Measurements from ENCODE around the gene PNLIP. TPM values are rescaled to one million over a fixed set of nuclear protein-coding genes. Genes with fewer than 3 reads are reported as not detected.

Gene PNLIP
- total RNA-seq, 2 experiments from 2014 or later: not detected

GRCh38 chr10:116608686-116609594 is 63.2 kb downstream of the PNLIP start:
- Mint-ChIP-seq H3K4me3 (no peak overlapping the region), H3K4me1 (ENCODE audit: low read depth) (no peaks in the 10 kb centered on the region), H3K36me3 (ENCODE audit: low read depth) (no peaks in the 10 kb centered on the region), H3K27me3 (ENCODE audit: low read depth) (peaks cover 36% of the 10 kb centered on the region), H3K9me3 (no peaks in the 10 kb centered on the region), H3K27ac (no peak overlapping the region)
- DNase-seq: no peak
- intact Hi-C loops (cut with micrococcal nuclease): no loop called here
- CTCF ChIA-PET: no interaction called here

- no peak for DNase-seq
- Mint-ChIP-seq H3K27ac (no peak overlapping the region), H3K9me3 (no peaks in the 10 kb centered on the region), H3K27me3 (ENCODE audit: low read depth) (peaks cover 35% of the 10 kb centered on the region), H3K4me1 (ENCODE audit: low read depth) (no peaks in the 10 kb centered on the region), H3K4me3 (no peak overlapping the region), H3K36me3 (ENCODE audit: low read depth) (no peaks in the 10 kb centered on the region)
- CTCF ChIA-PET: no interaction called here
- intact Hi-C loops (cut with micrococcal nuclease): no loop called here
Observed at GRCh38 chr10:116610443-116611152, 64.9 kb downstream of the PNLIP start.

- Mint-ChIP-seq H3K27me3 (ENCODE audit: low read depth) (peaks cover 32% of the 10 kb centered on the region), H3K27ac (no peak overlapping the region), H3K36me3 (ENCODE audit: low read depth) (no peaks in the 10 kb centered on the region), H3K4me1 (ENCODE audit: low read depth) (no peaks in the 10 kb centered on the region), H3K9me3 (no peaks in the 10 kb centered on the region), H3K4me3 (no peak overlapping the region)
- intact Hi-C loops (cut with micrococcal nuclease): no loop called here
- CTCF ChIA-PET: no interaction called here
- no peak for DNase-seq
Observed at GRCh38 chr10:116611153-116611545, 65.4 kb downstream of the PNLIP start.

- CTCF ChIA-PET: no interaction called here
Observed at GRCh38 chr10:116612107-116612769, 66.5 kb downstream of the PNLIP start.

GRCh38 chr10:116613471-116613870 is 67.7 kb downstream of the PNLIP start:
- no peaks in the 10 kb centered on the region for H3K36me3 Mint-ChIP-seq (ENCODE audit: low read depth)
- intact Hi-C loops (cut with micrococcal nuclease): no loop called here
- no peaks in the 10 kb centered on the region for H3K4me1 Mint-ChIP-seq (ENCODE audit: low read depth)
- H3K9me3 Mint-ChIP-seq: no peaks in the 10 kb centered on the region
- H3K27ac Mint-ChIP-seq: no peak overlapping the region
- CTCF ChIA-PET: no interaction called here
- no peak for DNase-seq
- H3K27me3 Mint-ChIP-seq (ENCODE audit: low read depth): peaks cover 29% of the 10 kb centered on the region
- H3K4me3 Mint-ChIP-seq: no peak overlapping the region

More at GRCh38 chr10:116612107-116612769, 66.5 kb downstream of the PNLIP start:
- Mint-ChIP-seq H3K36me3 (ENCODE audit: low read depth) (no peaks in the 10 kb centered on the region), H3K27ac (no peak overlapping the region), H3K4me3 (no peak overlapping the region), H3K9me3 (no peaks in the 10 kb centered on the region), H3K27me3 (ENCODE audit: low read depth) (peaks cover 32% of the 10 kb centered on the region), H3K4me1 (ENCODE audit: low read depth) (no peaks in the 10 kb centered on the region)
- no peak for DNase-seq
- intact Hi-C loops (cut with micrococcal nuclease): no loop called here

GRCh38 chr10:116614796-116615195 is 69.1 kb downstream of the PNLIP start:
- H3K4me3 Mint-ChIP-seq: no peak overlapping the region
- peaks cover 20% of the 10 kb centered on the region for H3K27me3 Mint-ChIP-seq (ENCODE audit: low read depth)
- CTCF ChIA-PET: no interaction called here
- no peaks in the 10 kb centered on the region for H3K9me3 Mint-ChIP-seq
- no peak overlapping the region for H3K27ac Mint-ChIP-seq
- H3K4me1 Mint-ChIP-seq (ENCODE audit: low read depth): no peaks in the 10 kb centered on the region
- intact Hi-C loops (cut with micrococcal nuclease): no loop called here
- no peaks in the 10 kb centered on the region for H3K36me3 Mint-ChIP-seq (ENCODE audit: low read depth)
- DNase-seq: no peak

GRCh38 chr10:116615199-116615776 is 69.6 kb downstream of the PNLIP start:
- Mint-ChIP-seq H3K27me3 (ENCODE audit: low read depth) (peaks cover 16% of the 10 kb centered on the region), H3K27ac (no peak overlapping the region), H3K4me1 (ENCODE audit: low read depth) (no peaks in the 10 kb centered on the region), H3K4me3 (no peak overlapping the region), H3K9me3 (no peaks in the 10 kb centered on the region), H3K36me3 (ENCODE audit: low read depth) (no peaks in the 10 kb centered on the region)
- no peak for DNase-seq
- CTCF ChIA-PET: no interaction called here
- intact Hi-C loops (cut with micrococcal nuclease): no loop called here

Other genes with a start within 250 kb of the PNLIP start
- gene CCDC172, start 221.5 kb upstream of the PNLIP start, total RNA-seq: not detected
- gene PNLIPRP3, start 118.1 kb upstream of the PNLIP start, total RNA-seq: not detected
- not detected for gene PNLIPRP1, start 45.0 kb downstream of the PNLIP start, total RNA-seq
- not detected for gene PNLIPRP2, start 75.0 kb downstream of the PNLIP start, total RNA-seq
- gene HSPA12A, start 196.6 kb downstream of the PNLIP start, total RNA-seq: under 1 TPM in 1 of 2 experiments, not detected in 1; 0.05 TPM